Upper lobe of left lung (tissue), 4 donors: ENCODE data around the gene UBAC1.

Source experiments
- EP300 ChIP-seq, 4 donors: sonication (generic); formaldehyde crosslinking; IDR thresholded peaks; one replicate each; pipeline ENCODE4 v1.5.1; 2017; ENCODE audit warnings: antibody characterized with exemption in 4 of 4, control low read depth in 2 of 4
- TF ChIP-seq, protein P1 (sequence below), 6 experiments: fragments of 450-650 bp in 4 of 6; fragments of 200-600 bp in 2 of 6; sonication (generic) in 2 of 6; IDR thresholded peaks; one replicate each; pipeline ENCODE4 v1.5.1; 2016 to 2019; ENCODE audit warnings: antibody characterized with exemption in 6 of 6

DNA sequence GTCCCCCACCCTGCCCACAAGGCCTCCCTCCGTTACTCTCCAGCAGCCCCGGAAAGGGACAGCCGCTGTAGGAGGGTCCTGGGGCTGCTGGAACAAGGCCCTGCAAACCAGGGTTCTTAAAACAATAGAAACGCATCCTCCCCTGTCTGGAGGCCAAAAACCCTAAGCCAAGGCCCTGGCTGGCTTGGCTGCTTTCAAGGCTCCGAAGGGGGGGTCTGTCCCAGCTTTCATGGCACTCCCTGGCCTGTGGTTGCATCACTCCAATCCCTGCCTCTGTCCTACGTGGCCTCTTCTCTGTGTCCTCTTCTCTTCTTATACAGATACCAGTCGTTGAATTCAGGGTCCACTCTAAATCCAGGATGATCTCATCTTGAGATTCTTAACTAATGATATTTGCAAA lies 7.4 kb upstream of the UBAC1 start:
- TF ChIP-seq EP300 (IDR thresholded peaks at IDR 0.05): no peak
- TF ChIP-seq, protein P1, sequence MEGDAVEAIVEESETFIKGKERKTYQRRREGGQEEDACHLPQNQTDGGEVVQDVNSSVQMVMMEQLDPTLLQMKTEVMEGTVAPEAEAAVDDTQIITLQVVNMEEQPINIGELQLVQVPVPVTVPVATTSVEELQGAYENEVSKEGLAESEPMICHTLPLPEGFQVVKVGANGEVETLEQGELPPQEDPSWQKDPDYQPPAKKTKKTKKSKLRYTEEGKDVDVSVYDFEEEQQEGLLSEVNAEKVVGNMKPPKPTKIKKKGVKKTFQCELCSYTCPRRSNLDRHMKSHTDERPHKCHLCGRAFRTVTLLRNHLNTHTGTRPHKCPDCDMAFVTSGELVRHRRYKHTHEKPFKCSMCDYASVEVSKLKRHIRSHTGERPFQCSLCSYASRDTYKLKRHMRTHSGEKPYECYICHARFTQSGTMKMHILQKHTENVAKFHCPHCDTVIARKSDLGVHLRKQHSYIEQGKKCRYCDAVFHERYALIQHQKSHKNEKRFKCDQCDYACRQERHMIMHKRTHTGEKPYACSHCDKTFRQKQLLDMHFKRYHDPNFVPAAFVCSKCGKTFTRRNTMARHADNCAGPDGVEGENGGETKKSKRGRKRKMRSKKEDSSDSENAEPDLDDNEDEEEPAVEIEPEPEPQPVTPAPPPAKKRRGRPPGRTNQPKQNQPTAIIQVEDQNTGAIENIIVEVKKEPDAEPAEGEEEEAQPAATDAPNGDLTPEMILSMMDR (IDR thresholded peaks at IDR 0.05): no peak
